H1 (cell line): Measurements from ENCODE around the gene HOXA10. TPM values are rescaled to one million over a fixed set of nuclear protein-coding genes. Genes with fewer than 3 reads are reported as not detected.
A peak's percentile ranks its signal among the peaks of the same experiment; 100 is the strongest.

Experiments used
- CTCF ChIA-PET: fragments of 300-600 bp; sonication (Branson Sonifier 250); formaldehyde crosslinking; loops from one replicate; lab custom pipeline; 2021; ENCODE audit not compliant: partially characterized antibody; lab: Charles Lee
- POLR2A ChIA-PET: fragments of 300-600 bp; sonication (Branson Sonifier 250); formaldehyde crosslinking; loops from one replicate; lab custom pipeline; 2021; ENCODE audit warnings: inconsistent platforms; ENCODE audit not compliant: partially characterized antibody; lab: Charles Lee
- DNase-seq, 2 experiments: peaks; one replicate each; pipeline versions ENCODE4 v3.0.0 to v3.0.0-alpha.2; 2010 to 2022; ENCODE audit warnings: low spot score in 2 of 2, low read depth in 1 of 2, mixed read lengths in 1 of 2
- FAIRE-seq: peaks from 2 replicates; lab custom pipeline; 2011; peaks lifted over from hg19 to GRCh38; lab: Jason Lieb, UNC
- H2AFZ ChIP-seq: 2 replicates; pipeline ENCODE4 v1.8.1; 2012; ENCODE audit warnings: low read length, inconsistent platforms
- H2AK5ac ChIP-seq: 2 replicates; pipeline ENCODE4 v1.6.1; 2013; ENCODE audit warnings: low read depth, low read length
- H2BK120ac ChIP-seq: replicated peaks from 2 replicates; pipeline ENCODE3; 2013; ENCODE audit warnings: low read depth, low read length, inconsistent platforms
- H2BK12ac ChIP-seq: 2 replicates; pipeline ENCODE4 v1.6.1; 2013; ENCODE audit warnings: low read depth, low read length
- H2BK15ac ChIP-seq: 2 replicates; pipeline ENCODE4 v1.6.1; 2013; ENCODE audit warnings: low read length
- H2BK20ac ChIP-seq: 2 replicates; pipeline ENCODE4 v1.6.1; 2013; ENCODE audit warnings: low read length
- H2BK5ac ChIP-seq: 2 replicates; pipeline ENCODE4 v1.6.1; 2013; ENCODE audit warnings: low read depth, low read length
- H3K14ac ChIP-seq: 2 replicates; pipeline ENCODE4 v1.6.1; 2013; ENCODE audit warnings: inconsistent platforms; ENCODE audit not compliant: insufficient read length
- H3K18ac ChIP-seq: 2 replicates; pipeline ENCODE4 v1.6.1; 2013; ENCODE audit warnings: low read length; ENCODE audit errors: extremely low read depth
- H3K23ac ChIP-seq: 2 replicates; pipeline ENCODE4 v1.6.1; 2013; ENCODE audit warnings: inconsistent platforms; ENCODE audit not compliant: insufficient read length
- H3K23me2 ChIP-seq: 2 replicates; pipeline ENCODE4 v1.6.1; 2013; ENCODE audit warnings: low read depth, low read length
- H3K27ac ChIP-seq: 2 replicates; pipeline ENCODE4 v1.6.1; 2011; ENCODE audit warnings: low read depth, low read length, inconsistent platforms
- H3K27me3 ChIP-seq, 4 experiments: replicated peaks in 1 of 4; 1 replicate in 1 of 4; 2 replicates in 3 of 4; pipeline versions ENCODE4 v1.6.1 to v1.8.1; 2011 to 2013; ENCODE audit warnings: low read length in 3 of 4, mild to moderate bottlenecking in 3 of 4, inconsistent platforms in 2 of 4, mixed read lengths in 2 of 4, moderate library complexity in 1 of 4; ENCODE audit not compliant: control insufficient read depth in 3 of 4, insufficient read depth in 3 of 4; ENCODE audit errors: extremely low read depth in 1 of 4
- H3K36me3 ChIP-seq, 4 experiments: 2 replicates each; pipeline versions ENCODE4 v1.6.1 to v1.8.1; 2011 to 2013; ENCODE audit warnings: mild to moderate bottlenecking in 4 of 4, low read length in 3 of 4, moderate library complexity in 2 of 4, control low read depth in 1 of 4, inconsistent platforms in 1 of 4; ENCODE audit not compliant: insufficient read depth in 4 of 4, control insufficient read depth in 2 of 4
- H3K4ac ChIP-seq: replicated peaks from 2 replicates; pipeline ENCODE3; 2013; ENCODE audit warnings: low read length, low read depth, mixed read lengths, inconsistent platforms; ENCODE audit not compliant: insufficient read length
- H3K4me1 ChIP-seq, 4 experiments: replicated peaks in 1 of 4; 1 replicate in 1 of 4; 2 replicates in 3 of 4; pipeline versions ENCODE4 v1.6.1 to v1.8.1; 2011 to 2013; ENCODE audit warnings: low read length in 3 of 4, inconsistent platforms in 2 of 4, mixed read lengths in 1 of 4; ENCODE audit not compliant: insufficient read depth in 4 of 4, control insufficient read depth in 3 of 4
- H3K4me2 ChIP-seq, 2 experiments: 2 replicates each; pipeline versions ENCODE4 v1.6.1 to v1.8.1; 2011 to 2013; ENCODE audit warnings: low read depth in 2 of 2, low read length in 2 of 2, control low read depth in 1 of 2, inconsistent platforms in 1 of 2, mild to moderate bottlenecking in 1 of 2; ENCODE audit not compliant: insufficient read depth in 1 of 2
- H3K4me3 ChIP-seq, 4 experiments: fragments of 200-600, 300-600 bp in 1 of 4; sonication (generic), shearing (Covaris generic), sonication (Bioruptor Twin) in 1 of 4; 2 replicates each; pipeline versions ENCODE4 v1.5.1 to v1.8.1; 2011 to 2016; ENCODE audit warnings: low read length in 4 of 4, low read depth in 3 of 4, control low read depth in 2 of 4, inconsistent platforms in 2 of 4, mild to moderate bottlenecking in 2 of 4, mixed read lengths in 1 of 4, moderate library complexity in 1 of 4; ENCODE audit not compliant: insufficient read depth in 2 of 4; ENCODE audit errors: extremely low read depth in 1 of 4
- H3K56ac ChIP-seq: replicated peaks from 2 replicates; pipeline ENCODE3; 2013; ENCODE audit warnings: low read depth, mild to moderate bottlenecking, mixed read lengths, low read length, inconsistent platforms; ENCODE audit not compliant: insufficient read length
- H3K79me1 ChIP-seq: 2 replicates; pipeline ENCODE4 v1.6.1; 2013; ENCODE audit warnings: low read depth, low read length, control low read depth
- H3K79me2 ChIP-seq, 2 experiments: 2 replicates each; pipeline versions ENCODE4 v1.6.1 to v1.8.1; 2012 to 2013; ENCODE audit warnings: low read length in 2 of 2, mild to moderate bottlenecking in 2 of 2, inconsistent platforms in 1 of 2; ENCODE audit not compliant: insufficient read depth in 2 of 2, control insufficient read depth in 1 of 2
- H3K9ac ChIP-seq, 4 experiments: replicated peaks in 1 of 4; 1 replicate in 1 of 4; 2 replicates in 3 of 4; pipeline versions ENCODE4 v1.6.1 to v1.8.1; 2011 to 2013; ENCODE audit warnings: low read depth in 3 of 4, low read length in 3 of 4, control low read depth in 2 of 4, mild to moderate bottlenecking in 2 of 4, moderate library complexity in 2 of 4, inconsistent platforms in 1 of 4; ENCODE audit errors: extremely low read depth in 1 of 4
- H3K9me3 ChIP-seq, 2 experiments: 2 replicates each; pipeline versions ENCODE4 v1.6.1 to v1.8.1; 2012 to 2013; ENCODE audit warnings: mild to moderate bottlenecking in 2 of 2, moderate library complexity in 2 of 2, control low read depth in 1 of 2, inconsistent platforms in 1 of 2, low read depth in 1 of 2, low read length in 1 of 2, mixed read lengths in 1 of 2; ENCODE audit not compliant: insufficient read depth in 2 of 2
- H4K20me1 ChIP-seq, 2 experiments: replicated peaks in 1 of 2; 2 replicates each; pipeline versions ENCODE3 to v1.8.1; 2011 to 2013; ENCODE audit warnings: inconsistent platforms in 2 of 2, low read length in 2 of 2, mild to moderate bottlenecking in 1 of 2; ENCODE audit not compliant: insufficient read depth in 2 of 2, control insufficient read depth in 1 of 2
- H4K5ac ChIP-seq: 2 replicates; pipeline ENCODE4 v1.6.1; 2013; ENCODE audit warnings: low read length, low read depth, mixed read lengths, inconsistent platforms; ENCODE audit not compliant: insufficient read length
- H4K8ac ChIP-seq: 2 replicates; pipeline ENCODE4 v1.8.0; 2013; ENCODE audit warnings: mild to moderate bottlenecking, moderate library complexity, low read length, inconsistent platforms; ENCODE audit not compliant: insufficient read depth; ENCODE audit errors: extremely low read depth
- H4K91ac ChIP-seq: replicated peaks from 2 replicates; pipeline ENCODE3; 2013; ENCODE audit warnings: low read length, mixed read lengths, inconsistent platforms; ENCODE audit not compliant: insufficient read length
- BCL11A ChIP-seq, 2 experiments: IDR thresholded peaks; one replicate each; pipeline ENCODE4 v1.6.1; 2011; ENCODE audit warnings: low read depth in 2 of 2, low read length in 2 of 2, mild to moderate bottlenecking in 2 of 2
- EP300 ChIP-seq, 2 experiments: IDR thresholded peaks; 1 replicate in 1 of 2; 2 replicates in 1 of 2; pipeline ENCODE4 v1.6.1; 2011 to 2012; ENCODE audit warnings: low read depth in 2 of 2, low read length in 2 of 2, mild to moderate bottlenecking in 2 of 2, borderline replicate concordance in 1 of 2, inconsistent platforms in 1 of 2, moderate library complexity in 1 of 2
- GABPA ChIP-seq: IDR thresholded peaks from 2 replicates; pipeline ENCODE4 v1.6.1; 2011; ENCODE audit warnings: mild to moderate bottlenecking, low read length, moderate library complexity, borderline replicate concordance; ENCODE audit not compliant: insufficient read depth
- NRF1 ChIP-seq: IDR thresholded peaks from 2 replicates; pipeline ENCODE4 v1.6.1; 2011; ENCODE audit warnings: mild to moderate bottlenecking, low read depth, low read length, improper control_type of control experiment
- POLR2A ChIP-seq, 2 experiments: IDR thresholded peaks; 1 replicate in 1 of 2; 2 replicates in 1 of 2; pipeline ENCODE4 v1.6.1; 2011; ENCODE audit warnings: low read depth in 2 of 2, low read length in 2 of 2, mild to moderate bottlenecking in 2 of 2; ENCODE audit errors: control extremely low read depth in 1 of 2
- RBBP5 ChIP-seq: IDR thresholded peaks from 2 replicates; pipeline ENCODE4 v1.7.1; 2012; ENCODE audit warnings: low read depth, mild to moderate bottlenecking, inconsistent platforms, low read length, moderate library complexity, borderline replicate concordance
- RXRA ChIP-seq: IDR thresholded peaks from 2 replicates; pipeline ENCODE4 v1.6.1; 2011; ENCODE audit warnings: low read depth, mild to moderate bottlenecking, low read length, moderate library complexity; ENCODE audit not compliant: insufficient read depth
- SIX5 ChIP-seq: IDR thresholded peaks from 2 replicates; pipeline ENCODE4 v1.6.1; 2011; ENCODE audit warnings: mild to moderate bottlenecking, low read depth, low read length
- TAF7 ChIP-seq: optimal IDR thresholded peaks from 2 replicates; pipeline ENCODE3; 2011; ENCODE audit warnings: low read depth, mild to moderate bottlenecking, inconsistent platforms, low read length, moderate library complexity, borderline replicate concordance
- WGBS, 2 experiments: shearing (Covaris generic) in 1 of 2; methylation state at CpG; one replicate each; pipeline versions ENCODE4 v1.1.6 to v1.1.7; 2013 to 2015; ENCODE audit warnings: low lambda C conversion rate in 2 of 2, mixed read lengths in 2 of 2, inconsistent platforms in 1 of 2, low coverage in 1 of 2, missing lambda C conversion rate in 1 of 2; ENCODE audit not compliant: insufficient replicate concordance in 2 of 2, insufficient coverage in 1 of 2, insufficient read length in 1 of 2; ENCODE audit errors: extremely low coverage in 1 of 2, missing lambda C conversion rate in 1 of 2; 5-methylcytosine and 5-hydroxymethylcytosine counted together
- polyA plus RNA-seq, 7 experiments: library from polyadenylated mRNA; depleted of rRNA in 3 of 7; stranded (reverse) in 5 of 7; unstranded in 2 of 7; fragments of >200 nt in 5 of 7; fragments of 200-250 nt in 2 of 7; gene quantifications; 1 replicate in 5 of 7; 2 replicates in 1 of 7; 4 replicates in 1 of 7; pipeline versions ENCODE4 v1.2.1 to v1.2.3, GENCODE V29; 2011 to 2013; ENCODE audit warnings: missing spikeins in 2 of 7, mixed read lengths in 2 of 7
- total RNA-seq: library from RNA; stranded (reverse); fragmentation: NEBNext Ultra II Directional; extraction: Animal tissue kit (Norgen Biotek cat#: 25700); gene quantifications from 2 replicates; pipeline ENCODE4 v1.2.1, GENCODE V29; 2021

HOXA10 gene
- total and polyA plus RNA-seq, 2 of the 8 experiments (the other 6 are each of a cell fraction or from before 2014, with no cell fraction given): not detected

DNA sequence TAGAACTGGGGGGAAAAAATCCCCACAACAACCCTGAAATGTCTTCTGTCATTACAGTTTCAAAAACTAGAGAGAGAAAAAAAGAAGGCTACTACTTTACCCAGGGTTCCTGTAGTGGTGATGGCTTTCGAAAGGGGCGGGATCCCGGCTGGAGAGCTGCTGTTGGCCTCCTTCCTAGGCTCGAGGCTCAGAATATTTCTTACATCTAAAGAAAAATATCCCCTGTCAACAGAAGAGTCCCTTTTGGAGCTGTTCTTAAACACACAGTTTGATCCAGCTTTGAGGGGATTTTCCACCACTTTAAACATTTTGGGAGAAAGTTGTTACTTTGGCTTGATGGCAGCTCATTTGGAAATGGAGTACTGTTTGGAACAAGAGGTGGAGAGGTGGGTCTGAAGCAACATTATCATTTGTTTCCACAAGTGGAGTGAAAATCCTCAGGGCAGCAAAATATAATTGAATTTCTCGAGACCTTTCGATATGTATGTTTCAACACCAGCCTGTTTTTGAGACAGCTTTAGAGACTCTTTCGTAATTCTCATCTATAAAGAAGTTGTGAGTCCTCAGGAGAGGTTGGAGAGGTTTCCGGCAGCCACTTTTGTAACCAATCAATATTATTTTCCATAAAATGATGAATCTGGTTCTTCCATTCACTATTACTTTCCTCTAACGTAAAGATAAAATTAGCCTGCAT is 20.7 kb upstream of the HOXA10 start:
- no peak overlapping the region for H4K5ac ChIP-seq
- peaks cover 20 to 39% of the 10 kb centered on the region in 2 experiments for H4K20me1 ChIP-seq
- H3K4ac ChIP-seq: no peak overlapping the region
- H4K91ac ChIP-seq: no peak overlapping the region
- H2BK15ac ChIP-seq: no peak overlapping the region
- H2BK20ac ChIP-seq: no peak overlapping the region
- H3K27me3 ChIP-seq: peaks cover 83 to 100% (median 95%) of the 10 kb centered on the region in 4 experiments
- no peak overlapping the region for H4K8ac ChIP-seq
- no peaks in the 10 kb centered on the region for H3K79me2 ChIP-seq
- no peak overlapping the region for H2BK120ac ChIP-seq
- H2BK5ac ChIP-seq: no peak overlapping the region
- H3K14ac ChIP-seq: no peak overlapping the region
- peaks cover 0 to 6% (median 4%) of the 10 kb centered on the region in 4 experiments; a peak in 4 of 7 replicates for H3K4me1 ChIP-seq
- H3K79me1 ChIP-seq: no peaks in the 10 kb centered on the region
- ChIA-PET CTCF (interaction anchor here (0.6 to 3.2 kb wide), 19 partner anchors 9 to 902 kb away, joined by 3 to 31 read pairs (median 4); partner anchors contain the start of gene HOXA11), POLR2A (no interaction called here)
- H3K9me3 ChIP-seq: peaks cover 0 to 3% of the 10 kb centered on the region in 2 experiments; a peak in 1 of 4 replicates
- no peak overlapping the region for H2AFZ ChIP-seq
- FAIRE-seq: peak; percentile 13
- no peak overlapping the region for H2AK5ac ChIP-seq
- WGBS, 2 experiments: 68% methylated on average over 9 of the region's 9 CpGs; no CpG with 5 or more reads in 1 of the 2 experiments
- no peak overlapping the region for H3K18ac ChIP-seq
- H2BK12ac ChIP-seq: no peak overlapping the region
- no peak overlapping the region for H3K4me2 ChIP-seq
- H3K23ac ChIP-seq: no peak overlapping the region
- H3K23me2 ChIP-seq: no peaks in the 10 kb centered on the region
- peaks cover 0 to 18% (median 0%) of the 10 kb centered on the region in 4 experiments; a peak in 1 of 8 replicates for H3K36me3 ChIP-seq
- TF ChIP-seq GABPA (no peak), RXRA (no peak), BCL11A (IDR thresholded peaks at IDR 0.05; ENCODE audit: low read depth in 2 of 2, low read length in 2 of 2) (no peak), RBBP5 (no peak), POLR2A (IDR thresholded peaks at IDR 0.05; ENCODE audit: control extremely low read depth in 1 of 2, low read depth in 2 of 2, low read length in 2 of 2) (no peak), EP300 (IDR thresholded peaks at IDR 0.05; ENCODE audit: borderline replicate concordance in 1 of 2, low read depth in 2 of 2, low read length in 2 of 2) (no peak), NRF1 (no peak), TAF7 (no peak), SIX5 (no peak)
- no peak overlapping the region for H3K56ac ChIP-seq
- H3K4me3 ChIP-seq: no peak overlapping the region
- H3K27ac ChIP-seq: no peak overlapping the region
- no peak overlapping the region for H3K9ac ChIP-seq
- peak in 1 of 2 experiments; percentile 38 for DNase-seq
